Left renal pelvis (tissue), 4 donors: Measurements from ENCODE around the gene EHHADH. TPM values are rescaled to one million over a fixed set of nuclear protein-coding genes. Genes with fewer than 3 reads are reported as not detected.
A peak's percentile ranks its signal among the peaks of the same experiment; 100 is the strongest.

Source experiments
- DNase-seq, 4 donors: peaks; one replicate each; pipeline ENCODE4 v3.0.0-alpha.2; 2013; ENCODE audit warnings: low read depth in 4 of 4, low spot score in 3 of 4
- polyA plus RNA-seq, 4 donors: library from polyadenylated mRNA; unstranded; fragments of 120-200 nt; gene quantifications; one replicate each; pipeline ENCODE4 v1.2.1, GENCODE V29; 2013; ENCODE audit not compliant: insufficient read length in 4 of 4

Gene EHHADH
- polyA plus RNA-seq, 4 donors = 6.6 to 27.3 (median 24.4) TPM

GRCh38 chr3:185199671-185200070, 54.2 kb downstream of the EHHADH start:
- no peak for DNase-seq

- DNase-seq = no peak
Observed at GRCh38 chr3:185199206-185199605, 54.6 kb downstream of the EHHADH start.

- DNase-seq = no peak
Observed at GRCh38 chr3:185197068-185197467, 56.8 kb downstream of the EHHADH start.

GRCh38 chr3:185195652-185196051, 58.2 kb downstream of the EHHADH start:
- no peak for DNase-seq

GRCh38 chr3:185188816-185189215, 65.0 kb downstream of the EHHADH start:
- no peak for DNase-seq

- no peak for DNase-seq
Observed at GRCh38 chr3:185187391-185187790, 66.5 kb downstream of the EHHADH start.

GRCh38 chr3:185176750-185177359, 77.0 kb downstream of the EHHADH start:
- peak in 2 of 4 donors; percentile 19 to 30 for DNase-seq

GRCh38 chr3:185175370-185175987, 78.4 kb downstream of the EHHADH start:
- peak in 1 of 4 donors; percentile 35 for DNase-seq

- DNase-seq = no peak
Observed at GRCh38 chr3:185172086-185173049, 81.5 kb downstream of the EHHADH start.

- DNase-seq = no peak
Observed at GRCh38 chr3:185164428-185165217, 89.2 kb downstream of the EHHADH start.

- DNase-seq = no peak
Observed at GRCh38 chr3:185162634-185163033, 91.2 kb downstream of the EHHADH start.

GRCh38 chr3:185161761-185162160, 92.1 kb downstream of the EHHADH start:
- DNase-seq = no peak

GRCh38 chr3:185157347-185157746, 96.5 kb downstream of the EHHADH start:
- DNase-seq = no peak

GRCh38 chr3:185155678-185156077, 98.2 kb downstream of the EHHADH start:
- no peak for DNase-seq

GRCh38 chr3:185153861-185154629, 99.8 kb downstream of the EHHADH start:
- DNase-seq = no peak

GRCh38 chr3:185153171-185153771, 100.6 kb downstream of the EHHADH start:
- peak in 1 of 4 donors; percentile 19 for DNase-seq

- peak in 2 of 4 donors; percentile 35 to 50 for DNase-seq
Observed at GRCh38 chr3:185152410-185153170, 101.3 kb downstream of the EHHADH start, which contains the start of gene C3orf70. Gene C3orf70, minus strand, starts transcription at chr3:185153060. Its CDS starts 237 bp downstream, at chr3:185152823.

GRCh38 chr3:185151964-185152409, 101.9 kb downstream of the EHHADH start:
- no peak for DNase-seq
